Neural progenitor cell (in vitro differentiated cells): Measurements from ENCODE around the gene CXorf38. TPM values are rescaled to one million over a fixed set of nuclear protein-coding genes. Genes with fewer than 3 reads are reported as not detected.

Source experiments
- DNase-seq: peaks from one replicate; pipeline ENCODE4 v3.0.0-alpha.2; 2016; ENCODE audit warnings: low spot score
- H2AFZ ChIP-seq: fragments of 200-600 bp; sonication (generic); replicated peaks from 2 replicates; pipeline ENCODE4 v1.6.1; 2016; ENCODE audit warnings: antibody characterized with exemption
- H3F3A ChIP-seq: fragments of 200-600 bp; sonication (generic); 2 replicates; pipeline ENCODE4 v1.6.1; 2016; ENCODE audit warnings: antibody characterized with exemption, low read depth
- H3K27ac ChIP-seq: fragments of 200-600 bp; sonication (generic); 2 replicates; pipeline ENCODE4 v1.5.1; 2016; ENCODE audit warnings: mild to moderate bottlenecking
- H3K27me3 ChIP-seq: fragments of 200-600 bp; sonication (generic); 2 replicates; pipeline ENCODE4 v1.6.1; 2016; ENCODE audit warnings: mild to moderate bottlenecking, moderate library complexity
- H3K36me3 ChIP-seq: fragments of 200-600 bp; sonication (generic); 2 replicates; pipeline ENCODE4 v1.5.1; 2016
- H3K4me1 ChIP-seq: fragments of 200-600 bp; sonication (generic); 2 replicates; pipeline ENCODE4 v1.6.1; 2016; ENCODE audit warnings: mixed run types
- H3K4me2 ChIP-seq: fragments of 200-600 bp; sonication (generic); 2 replicates; pipeline ENCODE4 v1.6.1; 2016
- H3K4me3 ChIP-seq: fragments of 200-600 bp; sonication (generic); 2 replicates; pipeline ENCODE4 v1.5.1; 2016
- H3K79me2 ChIP-seq: fragments of 200-600 bp; sonication (generic); 2 replicates; pipeline ENCODE4 v1.6.1; 2016; ENCODE audit warnings: low read depth
- H3K9ac ChIP-seq: fragments of 200-600 bp; sonication (generic); 2 replicates; pipeline ENCODE4 v1.6.1; 2016
- H3K9me3 ChIP-seq: fragments of 200-600 bp; sonication (generic); 2 replicates; pipeline ENCODE4 v1.5.1; 2016; ENCODE audit warnings: low read depth
- H4K20me1 ChIP-seq: fragments of 200-600 bp; sonication (generic); 2 replicates; pipeline ENCODE4 v1.6.1; 2016; ENCODE audit warnings: low read depth
- H3K27ac Mint-ChIP-seq: 3 replicates; pipeline ENCODE4 v1.8.0; 2021; ENCODE audit warnings: mixed read lengths
- H3K27me3 Mint-ChIP-seq: 2 replicates; pipeline ENCODE4 v1.8.0; 2022; ENCODE audit warnings: low read depth, mild to moderate bottlenecking, inconsistent platforms, moderate library complexity, mixed read lengths; ENCODE audit not compliant: insufficient read depth
- H3K36me3 Mint-ChIP-seq: 3 replicates; pipeline ENCODE4 v1.8.0; 2021; ENCODE audit warnings: mixed read lengths
- H3K4me1 Mint-ChIP-seq: 3 replicates; pipeline ENCODE4 v1.8.0; 2021; ENCODE audit warnings: mixed read lengths
- H3K4me3 Mint-ChIP-seq: 3 replicates; pipeline ENCODE4 v1.8.0; 2021; ENCODE audit warnings: mild to moderate bottlenecking, moderate library complexity, mixed read lengths
- H3K9me3 Mint-ChIP-seq: 3 replicates; pipeline ENCODE4 v1.8.0; 2020; ENCODE audit warnings: mixed read lengths
- EZH2 ChIP-seq: fragments of 200-600 bp; sonication (generic); IDR thresholded peaks from 2 replicates; pipeline ENCODE4 v1.6.1; 2017; ENCODE audit warnings: antibody characterized with exemption, mild to moderate bottlenecking, moderate library complexity
- EZH2phosphoT487 ChIP-seq: fragments of 200-600 bp; sonication (generic); IDR thresholded peaks from 2 replicates; pipeline ENCODE4 v1.6.1; 2017; ENCODE audit warnings: antibody characterized with exemption
- total RNA-seq: library from RNA; depleted of rRNA; stranded (reverse); fragments of >200 nt; gene quantifications from 2 replicates; pipeline ENCODE4 v1.2.3, GENCODE V29; 2015; ENCODE audit warnings: low replicate concordance
- TF ChIP-seq, protein P1 (sequence below): fragments of 200-600 bp; sonication (generic); IDR thresholded peaks from 2 replicates; pipeline ENCODE4 v1.5.1; 2017; ENCODE audit warnings: antibody characterized with exemption, mild to moderate bottlenecking

The CXorf38 gene
- total RNA-seq, 1 donor from 2014 or later: 12.7 TPM

DNA sequence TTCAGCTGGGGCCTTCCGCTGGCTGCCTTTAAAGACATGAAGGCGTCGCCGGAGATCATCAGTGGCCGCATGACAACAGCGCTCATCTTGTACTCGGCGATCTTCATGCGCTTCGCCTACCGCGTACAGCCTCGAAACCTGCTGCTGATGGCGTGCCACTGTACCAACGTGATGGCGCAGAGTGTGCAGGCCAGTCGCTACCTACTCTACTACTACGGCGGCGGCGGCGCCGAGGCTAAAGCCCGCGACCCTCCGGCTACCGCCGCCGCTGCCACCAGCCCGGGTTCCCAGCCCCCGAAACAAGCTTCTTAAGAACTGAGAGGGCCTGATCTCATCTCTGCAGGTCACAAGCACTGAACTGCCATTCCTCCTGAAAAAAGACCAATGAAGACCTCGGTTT, 23.7 kb downstream of the CXorf38 start:
- DNase-seq: no peak
- Histone ChIP-seq H3K27me3 (no peaks in the 10 kb centered on the region), H4K20me1 (no peaks in the 10 kb centered on the region), H3F3A (no peaks in the 10 kb centered on the region), H2AFZ (no peak overlapping the region), H3K27ac (no peak overlapping the region), H3K36me3 (no peaks in the 10 kb centered on the region), H3K4me2 (no peak overlapping the region), H3K4me1 (no peaks in the 10 kb centered on the region), H3K9ac (no peak overlapping the region), H3K9me3 (no peaks in the 10 kb centered on the region), H3K4me3 (no peak overlapping the region), H3K79me2 (no peaks in the 10 kb centered on the region)
- H3K9me3 Mint-ChIP-seq: peaks cover 6% of the 10 kb centered on the region
- no peak overlapping the region for H3K4me3 Mint-ChIP-seq
- TF ChIP-seq EZH2phosphoT487 (no peak), EZH2 (no peak)
- TF ChIP-seq, protein P1, sequence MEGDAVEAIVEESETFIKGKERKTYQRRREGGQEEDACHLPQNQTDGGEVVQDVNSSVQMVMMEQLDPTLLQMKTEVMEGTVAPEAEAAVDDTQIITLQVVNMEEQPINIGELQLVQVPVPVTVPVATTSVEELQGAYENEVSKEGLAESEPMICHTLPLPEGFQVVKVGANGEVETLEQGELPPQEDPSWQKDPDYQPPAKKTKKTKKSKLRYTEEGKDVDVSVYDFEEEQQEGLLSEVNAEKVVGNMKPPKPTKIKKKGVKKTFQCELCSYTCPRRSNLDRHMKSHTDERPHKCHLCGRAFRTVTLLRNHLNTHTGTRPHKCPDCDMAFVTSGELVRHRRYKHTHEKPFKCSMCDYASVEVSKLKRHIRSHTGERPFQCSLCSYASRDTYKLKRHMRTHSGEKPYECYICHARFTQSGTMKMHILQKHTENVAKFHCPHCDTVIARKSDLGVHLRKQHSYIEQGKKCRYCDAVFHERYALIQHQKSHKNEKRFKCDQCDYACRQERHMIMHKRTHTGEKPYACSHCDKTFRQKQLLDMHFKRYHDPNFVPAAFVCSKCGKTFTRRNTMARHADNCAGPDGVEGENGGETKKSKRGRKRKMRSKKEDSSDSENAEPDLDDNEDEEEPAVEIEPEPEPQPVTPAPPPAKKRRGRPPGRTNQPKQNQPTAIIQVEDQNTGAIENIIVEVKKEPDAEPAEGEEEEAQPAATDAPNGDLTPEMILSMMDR: no peak
- H3K27me3 Mint-ChIP-seq: peaks cover 2% of the 10 kb centered on the region
- no peaks in the 10 kb centered on the region for H3K4me1 Mint-ChIP-seq
- H3K36me3 Mint-ChIP-seq: peaks cover 2% of the 10 kb centered on the region
- H3K27ac Mint-ChIP-seq: no peak overlapping the region

DNA sequence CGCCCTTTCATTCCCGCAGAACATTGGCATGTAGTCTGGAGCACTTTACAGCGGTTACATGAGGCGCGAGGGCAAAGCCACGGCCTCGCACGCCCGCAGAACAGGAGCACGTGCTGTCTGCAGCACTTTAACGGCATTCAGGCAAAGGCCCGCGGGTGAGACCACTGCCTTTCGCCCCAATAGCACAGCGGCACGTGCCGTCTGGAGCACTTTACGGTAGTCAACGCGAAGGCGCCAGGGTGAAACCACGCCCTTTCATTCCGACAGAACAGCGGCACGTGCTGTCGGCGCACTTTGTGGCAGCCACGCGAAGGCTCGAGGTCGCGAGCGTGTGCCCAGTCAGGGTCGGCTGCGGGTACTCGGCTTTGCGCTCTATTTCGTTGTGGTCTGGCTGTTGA, 24.2 kb downstream of the CXorf38 start, which contains the start of gene MPC1L:
Gene MPC1L, plus strand, starts transcription at position 290 of the 398 bp plus-strand sequence. CDS start 138 bp downstream, outside the sequence.
- Mint-ChIP-seq H3K4me3 (no peak within 1 kb of the TSS), H3K27me3 (peaks cover 2% of the 10 kb centered on the region), H3K27ac (no peak within 1 kb of the TSS), H3K36me3 (no peaks in the 10 kb centered on the region), H3K4me1 (no peaks in the 10 kb centered on the region), H3K9me3 (peaks cover 6% of the 10 kb centered on the region)
- Histone ChIP-seq H3K79me2 (no peaks in the 10 kb centered on the region), H3F3A (no peaks in the 10 kb centered on the region), H2AFZ (no peak within 1 kb of the TSS), H3K36me3 (no peaks in the 10 kb centered on the region), H4K20me1 (no peaks in the 10 kb centered on the region), H3K27ac (no peak within 1 kb of the TSS), H3K27me3 (no peaks in the 10 kb centered on the region), H3K9ac (no peak within 1 kb of the TSS), H3K4me2 (no peak within 1 kb of the TSS), H3K9me3 (no peaks in the 10 kb centered on the region), H3K4me3 (no peak within 1 kb of the TSS), H3K4me1 (no peaks in the 10 kb centered on the region)
- no peak for DNase-seq
- TF ChIP-seq, protein P1: no peak
- TF ChIP-seq EZH2 (no peak), EZH2phosphoT487 (no peak)

DNA sequence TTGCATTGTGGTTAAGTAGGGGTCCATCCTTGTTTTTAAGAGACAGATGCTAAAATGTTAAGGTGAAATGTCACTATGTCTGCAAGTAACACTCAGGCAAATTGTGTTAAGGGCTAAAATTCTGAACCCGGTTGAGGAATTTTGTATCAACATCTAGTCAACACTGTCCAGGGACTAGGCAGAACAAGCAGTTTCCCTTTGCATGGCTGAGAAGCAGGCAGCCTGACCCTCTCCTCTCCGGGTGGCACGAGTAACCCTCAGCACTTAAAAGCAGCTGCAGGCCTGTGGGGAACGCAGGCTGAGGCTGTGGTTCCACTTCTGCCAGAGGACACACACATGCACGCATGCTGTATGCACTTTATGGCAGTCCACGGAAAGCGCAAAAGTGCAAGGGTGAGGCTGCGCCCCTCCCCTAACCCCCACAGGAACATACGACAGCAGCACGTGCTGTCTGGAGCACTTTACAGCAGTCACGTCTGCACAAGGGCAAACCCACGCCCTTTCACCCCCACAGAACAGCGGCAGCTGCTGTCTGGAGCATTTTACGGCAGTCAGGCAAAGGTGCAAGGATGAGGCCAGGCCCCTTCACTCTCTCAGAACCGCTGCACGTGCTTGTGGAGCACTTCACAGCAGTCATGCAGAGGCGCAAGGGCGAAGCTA, 24.8 kb downstream of the CXorf38 start:
- Mint-ChIP-seq H3K36me3 (no peaks in the 10 kb centered on the region), H3K9me3 (peaks cover 6% of the 10 kb centered on the region)
- DNase-seq: no peak

More for the DNA sequence above, 24.8 kb downstream of the CXorf38 start:
- Mint-ChIP-seq H3K27ac (no peak overlapping the region), H3K4me1 (peaks cover under 1% of the 10 kb centered on the region), H3K27me3 (peaks cover 2% of the 10 kb centered on the region), H3K4me3 (no peak overlapping the region)
- Histone ChIP-seq H3K27me3 (no peaks in the 10 kb centered on the region), H4K20me1 (no peaks in the 10 kb centered on the region), H3K36me3 (no peaks in the 10 kb centered on the region), H3K9me3 (no peaks in the 10 kb centered on the region), H3K79me2 (no peaks in the 10 kb centered on the region), H2AFZ (no peak overlapping the region), H3K4me3 (no peak overlapping the region), H3F3A (no peaks in the 10 kb centered on the region), H3K4me1 (no peaks in the 10 kb centered on the region), H3K4me2 (no peak overlapping the region), H3K9ac (no peak overlapping the region), H3K27ac (no peak overlapping the region)
- TF ChIP-seq EZH2phosphoT487: no peak
- no peak for TF ChIP-seq EZH2
- TF ChIP-seq, protein P1: no peak
